ENCODE measurements around the gene MYCN.

MYCN gene

DNA sequence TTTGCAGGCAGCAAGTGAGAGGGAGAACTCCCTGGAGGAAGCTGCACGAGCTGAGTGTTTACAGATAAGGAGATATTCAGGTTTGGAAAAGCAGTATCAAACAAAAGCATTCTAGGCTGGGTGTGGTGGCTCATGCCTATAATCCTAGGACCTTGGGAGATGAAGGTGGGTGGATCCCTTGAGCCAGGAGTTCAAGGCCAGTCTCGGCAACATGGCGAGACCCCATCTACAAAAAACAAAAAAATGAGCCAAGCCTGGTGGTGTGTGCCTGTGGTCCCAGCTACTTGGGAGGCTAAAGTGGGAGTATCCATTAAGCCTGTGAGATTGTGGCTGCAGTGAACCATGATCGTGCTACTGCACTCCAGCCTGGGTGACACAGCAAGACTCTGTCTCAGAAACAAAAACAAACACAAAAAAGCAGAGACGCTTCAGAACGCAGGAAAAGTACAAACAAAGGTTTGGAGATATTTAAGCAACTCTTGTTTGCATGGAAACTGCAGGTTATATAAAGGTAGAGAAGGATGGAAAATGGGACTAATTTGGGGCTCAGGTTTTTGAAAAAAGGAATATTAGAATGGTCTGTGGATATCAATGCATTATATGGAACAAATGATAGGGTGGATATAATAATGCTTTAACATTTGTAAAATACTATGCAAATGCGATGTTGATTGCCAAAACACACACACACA, 31.6 kb downstream of the MYCN start:
- no peak for DNase-seq (ENCODE audit: low read depth)
- no peak overlapping the region for H3K4me3 ChIP-seq (ENCODE audit: low read depth, low read length)

- H3K4me3 ChIP-seq (ENCODE audit: low read depth, low read length): no peak overlapping the region
- DNase-seq (ENCODE audit: low read depth): no peak
These were observed 33.4 kb downstream of the MYCN start for GRCh38 chr2:15973481-15974401.

- no peak for DNase-seq (ENCODE audit: low read depth)
- no peak overlapping the region for H3K4me3 ChIP-seq (ENCODE audit: low read depth, low read length)
These were observed 34.4 kb downstream of the MYCN start for GRCh38 chr2:15974565-15975260.

DNA sequence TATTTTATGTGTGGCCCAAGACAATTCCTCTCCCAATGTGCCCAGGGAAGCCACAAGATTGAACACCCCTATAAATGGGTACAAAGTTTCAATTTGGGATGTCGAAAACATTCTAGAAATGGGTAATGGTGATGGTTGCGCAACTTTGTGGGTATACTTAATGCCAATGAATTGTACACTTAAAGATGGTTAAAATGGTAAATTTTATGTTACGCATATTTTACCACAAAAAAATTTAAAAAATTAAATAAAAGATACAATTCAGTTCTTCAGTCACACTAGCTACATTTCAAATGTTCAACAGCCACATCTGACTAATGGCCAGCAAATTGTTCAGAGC, 34.9 kb downstream of the MYCN start:
- DNase-seq (ENCODE audit: low read depth): no peak
- no peak overlapping the region for H3K4me3 ChIP-seq (ENCODE audit: low read depth, low read length)

GRCh38 chr2:15975676-15976075, 35.3 kb downstream of the MYCN start:
- no peak overlapping the region for H3K4me3 ChIP-seq (ENCODE audit: low read depth, low read length)
- no peak for DNase-seq (ENCODE audit: low read depth)

DNA sequence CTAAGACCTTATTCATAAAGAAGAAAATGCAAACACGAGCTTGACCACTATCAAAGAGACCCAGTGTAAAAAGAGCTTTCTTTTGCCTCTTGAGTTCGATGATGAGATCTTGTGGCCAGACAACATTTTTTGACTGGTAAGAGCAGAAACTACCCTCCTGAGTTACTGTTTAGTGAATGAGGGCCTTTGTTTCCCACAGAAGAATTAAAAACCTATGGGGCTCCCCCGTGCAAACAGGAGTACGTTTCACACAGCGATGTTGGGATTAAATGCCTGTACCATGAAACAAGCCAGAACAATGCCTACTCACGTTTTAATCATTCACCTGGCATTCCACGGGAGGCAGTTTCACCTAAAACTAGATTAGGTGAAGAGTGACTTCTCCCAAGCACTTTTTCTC, 36.0 kb downstream of the MYCN start:
- no peak for DNase-seq (ENCODE audit: low read depth)
- H3K4me3 ChIP-seq (ENCODE audit: low read depth, low read length): no peak overlapping the region

- no peak overlapping the region for H3K4me3 ChIP-seq (ENCODE audit: low read depth, low read length)
- DNase-seq (ENCODE audit: low read depth): no peak
These were observed 38.9 kb downstream of the MYCN start for GRCh38 chr2:15979051-15979758.

DNA sequence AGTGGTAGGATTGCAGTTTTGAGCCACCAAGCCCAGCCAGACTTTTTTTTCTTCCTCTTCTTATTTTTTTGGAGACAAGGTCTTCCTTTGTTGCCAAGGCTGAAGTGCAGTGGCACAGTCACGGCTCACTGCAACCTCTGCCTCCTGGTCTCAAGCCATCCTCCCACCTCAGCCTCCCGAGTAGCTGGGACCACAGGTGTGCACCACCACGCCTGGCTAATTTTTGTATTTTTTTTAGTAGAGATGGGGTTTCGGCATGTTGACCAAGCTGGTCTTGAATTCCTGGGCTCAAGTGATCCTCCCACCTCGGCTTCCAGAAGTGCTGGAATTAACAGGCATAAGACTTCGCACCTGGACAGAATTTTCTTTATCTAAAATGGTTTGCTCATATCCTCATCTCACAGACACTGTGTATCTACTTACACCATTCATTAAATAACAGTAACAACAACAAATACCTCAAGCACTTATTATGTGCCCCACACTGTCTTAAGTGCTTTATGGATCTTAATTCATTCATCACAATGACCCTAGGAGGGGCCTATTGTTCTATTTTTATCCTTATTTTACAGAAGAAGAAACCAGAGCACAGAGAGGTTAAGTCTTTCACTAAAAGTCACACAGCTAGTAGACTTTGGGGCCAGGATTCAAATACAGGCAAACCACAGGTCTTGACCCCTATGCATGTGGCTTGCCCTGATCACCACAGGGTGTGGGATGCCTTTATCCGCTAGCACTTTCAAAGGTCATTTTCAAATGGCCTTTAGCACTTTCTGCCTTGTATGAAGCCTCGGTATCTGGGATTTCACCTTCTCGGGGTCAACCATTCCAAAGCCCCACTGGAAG, 39.6 kb downstream of the MYCN start:
- DNase-seq (ENCODE audit: low read depth): no peak
- H3K4me3 ChIP-seq (ENCODE audit: low read depth, low read length): no peak overlapping the region

DNA sequence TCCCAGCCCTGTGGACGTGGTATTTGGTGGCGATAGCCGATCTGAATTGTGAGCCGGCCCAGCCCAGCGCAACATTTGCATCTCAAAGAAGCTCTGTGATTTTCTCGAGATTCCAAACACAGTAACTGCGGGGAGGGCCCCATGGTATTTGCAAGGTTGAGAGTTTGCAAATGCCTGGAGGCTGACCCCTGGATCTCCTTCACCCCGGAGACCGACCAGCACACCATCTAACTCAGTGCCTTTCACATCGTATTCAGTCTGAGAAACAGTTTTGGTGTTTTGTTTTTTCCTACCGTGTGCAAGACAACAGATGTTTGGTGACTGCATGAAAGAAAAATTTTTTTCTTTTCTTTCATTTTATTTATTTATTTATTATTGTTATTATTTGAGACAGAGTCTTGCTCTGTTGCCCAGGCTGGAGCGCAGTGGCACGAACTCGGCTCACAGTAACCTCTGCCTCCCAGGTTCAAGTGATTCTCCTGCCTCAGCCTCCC, 40.3 kb downstream of the MYCN start:
- no peak overlapping the region for H3K4me3 ChIP-seq (ENCODE audit: low read depth, low read length)
- no peak for DNase-seq (ENCODE audit: low read depth)

GRCh38 chr2:15981646-15982045, 41.3 kb downstream of the MYCN start:
- no peak for DNase-seq (ENCODE audit: low read depth)
- no peak overlapping the region for H3K4me3 ChIP-seq (ENCODE audit: low read depth, low read length)

DNA sequence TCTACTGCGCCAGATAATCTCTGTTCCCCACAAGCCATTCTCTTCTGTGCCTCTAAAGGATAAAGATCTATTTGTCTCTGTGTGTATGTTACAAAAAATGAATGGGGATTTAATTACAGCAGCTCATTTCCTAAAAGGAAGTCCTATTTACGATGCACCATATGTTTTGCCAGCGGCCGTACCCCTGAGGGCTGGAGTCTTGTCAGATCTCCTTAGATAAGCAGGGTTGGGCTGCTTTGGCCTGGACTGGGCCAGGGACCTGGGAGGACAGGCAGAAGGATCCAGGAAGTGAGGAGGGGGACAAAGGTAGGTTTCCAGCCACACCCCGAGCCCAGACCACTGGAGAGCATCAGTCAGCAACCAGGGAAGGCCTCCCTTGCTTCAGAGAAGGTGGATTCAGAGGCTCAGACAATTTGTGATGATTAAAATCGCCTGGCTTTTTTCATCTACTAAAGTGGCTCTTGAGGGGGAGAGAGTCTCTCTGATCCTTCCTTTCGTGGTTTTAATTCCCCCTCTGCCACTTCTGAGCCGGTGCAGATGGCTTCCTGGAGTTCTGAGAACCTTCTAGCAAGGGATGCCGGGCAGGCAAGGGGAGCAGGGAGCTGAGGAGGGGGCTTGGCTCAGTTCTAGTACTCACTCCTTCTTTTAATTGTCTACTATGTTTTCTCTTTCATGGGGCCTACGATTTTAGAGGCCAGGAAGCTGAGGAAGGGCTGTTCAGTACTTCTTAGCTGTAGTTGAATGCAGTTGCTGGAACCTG, 42.1 kb downstream of the MYCN start:
- H3K4me3 ChIP-seq (ENCODE audit: low read depth, low read length): no peak overlapping the region
- no peak for DNase-seq (ENCODE audit: low read depth)

DNA sequence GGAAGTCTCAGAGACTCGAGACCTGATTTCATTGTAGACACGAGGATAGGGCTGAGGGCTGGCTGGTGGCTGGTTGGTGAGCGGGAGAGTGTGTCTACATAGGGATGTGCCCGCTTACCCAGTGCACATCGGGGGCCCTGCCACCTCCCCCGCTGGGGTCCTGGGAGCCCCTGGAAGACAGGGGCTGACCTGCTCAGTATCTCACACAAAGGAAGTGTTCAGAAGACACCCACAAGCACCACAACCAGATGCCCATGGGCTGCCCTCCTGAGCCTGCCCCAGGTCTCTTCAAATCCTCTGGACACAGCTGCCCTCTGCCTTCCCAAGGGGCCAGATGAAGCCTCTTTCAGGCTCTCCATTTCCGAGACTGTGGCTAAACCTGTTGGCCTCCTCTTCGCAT, 43.1 kb downstream of the MYCN start:
- no peak overlapping the region for H3K4me3 ChIP-seq (ENCODE audit: low read depth, low read length)
- no peak for DNase-seq (ENCODE audit: low read depth)

GRCh38 chr2:15984368-15985255, 44.3 kb downstream of the MYCN start:
- no peak for DNase-seq (ENCODE audit: low read depth)
- no peak overlapping the region for H3K4me3 ChIP-seq (ENCODE audit: low read depth, low read length)

GRCh38 chr2:15985531-15985930, 45.2 kb downstream of the MYCN start:
- DNase-seq (ENCODE audit: low read depth): no peak
- H3K4me3 ChIP-seq (ENCODE audit: low read depth, low read length): no peak overlapping the region

DNA sequence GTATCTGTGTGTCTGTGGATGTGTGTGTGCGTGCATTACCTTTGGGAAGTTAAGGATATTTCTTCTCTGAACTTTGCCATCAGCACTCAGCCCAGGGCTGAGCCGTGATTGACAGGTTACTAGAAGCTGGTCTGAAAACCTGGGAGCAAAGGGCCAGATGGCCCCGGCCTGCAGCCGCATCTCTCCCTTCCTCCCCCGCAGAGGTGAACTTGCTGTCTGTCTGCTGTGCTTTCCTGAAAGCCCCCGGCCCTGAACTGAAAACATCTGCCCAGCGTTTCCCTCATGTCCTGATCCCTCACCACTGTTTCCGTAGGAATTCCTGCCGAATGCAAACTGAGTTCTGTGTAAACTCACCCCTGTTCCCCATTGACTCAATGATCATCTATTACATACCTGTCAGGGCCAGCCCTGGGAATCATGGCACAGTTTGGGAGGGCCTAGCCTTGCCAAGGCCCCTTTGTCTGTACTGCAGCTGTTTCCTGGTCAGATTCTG, 45.8 kb downstream of the MYCN start:
- DNase-seq (ENCODE audit: low read depth): no peak
- no peak overlapping the region for H3K4me3 ChIP-seq (ENCODE audit: low read depth, low read length)

- H3K4me3 ChIP-seq (ENCODE audit: low read depth, low read length): no peak overlapping the region
- DNase-seq (ENCODE audit: low read depth): no peak
These were observed 46.3 kb downstream of the MYCN start for GRCh38 chr2:15986644-15987043.

GRCh38 chr2:15988733-15989132, 48.4 kb downstream of the MYCN start:
- no peak overlapping the region for H3K4me3 ChIP-seq (ENCODE audit: low read depth, low read length)
- no peak for DNase-seq (ENCODE audit: low read depth)
